ENCODE data around the gene CRYGB. TPM values are rescaled to one million over a fixed set of nuclear protein-coding genes. Genes with fewer than 3 reads are reported as not detected.
A peak's percentile ranks its signal among the peaks of the same experiment; 100 is the strongest.
"Not testable (repeated sequence)": the region's sequence is repeated elsewhere in the genome, so short reads cannot be mapped to it uniquely, and the experiment has no call there.

CRYGB gene
- total RNA-seq, 1 donor from 2014 or later, result not detected

GRCh38 chr2:208112969-208113368 is 33.0 kb downstream of the CRYGB start:
- DNase-seq (ENCODE audit: low read depth), result no peak
- TF ChIP-seq CTCF (conservative IDR thresholded peaks at IDR 0.05; ENCODE audit: low read depth, low read length), result no peak
- H3K4me3 ChIP-seq (ENCODE audit: low read depth, low read length), result no peak overlapping the region

GRCh38 chr2:208112273-208112745 is 33.6 kb downstream of the CRYGB start:
- DNase-seq (ENCODE audit: low read depth); H3K4me3 ChIP-seq (ENCODE audit: low read depth, low read length): not testable (repeated sequence)

GRCh38 chr2:208103616-208104015 is 42.3 kb downstream of the CRYGB start:
- H3K4me3 ChIP-seq (ENCODE audit: low read depth, low read length), result no peak overlapping the region
- no peak for DNase-seq (ENCODE audit: low read depth)
- no peak for TF ChIP-seq CTCF (conservative IDR thresholded peaks at IDR 0.05; ENCODE audit: low read depth, low read length)

- TF ChIP-seq CTCF (conservative IDR thresholded peaks at IDR 0.05; ENCODE audit: low read depth, low read length), result peak; percentile 58
- DNase-seq (ENCODE audit: low read depth), result no peak
- H3K4me3 ChIP-seq (ENCODE audit: low read depth, low read length), result no peak overlapping the region
Measured at GRCh38 chr2:208101716-208102631, 44.0 kb downstream of the CRYGB start.

GRCh38 chr2:208099682-208100470 is 46.1 kb downstream of the CRYGB start:
- no peak overlapping the region for H3K4me3 ChIP-seq (ENCODE audit: low read depth, low read length)
- TF ChIP-seq CTCF (conservative IDR thresholded peaks at IDR 0.05; ENCODE audit: low read depth, low read length), result no peak
- no peak for DNase-seq (ENCODE audit: low read depth)

- DNase-seq (ENCODE audit: low read depth); H3K4me3 ChIP-seq (ENCODE audit: low read depth, low read length): not testable (repeated sequence)
Measured at GRCh38 chr2:208098701-208099100, 47.3 kb downstream of the CRYGB start.

GRCh38 chr2:208098267-208098666 is 47.7 kb downstream of the CRYGB start:
- no peak overlapping the region for H3K4me3 ChIP-seq (ENCODE audit: low read depth, low read length)
- DNase-seq (ENCODE audit: low read depth), result no peak
- no peak for TF ChIP-seq CTCF (conservative IDR thresholded peaks at IDR 0.05; ENCODE audit: low read depth, low read length)

All from epithelial cell of proximal tubule (primary cell).